ENCODE measurements around the gene CKLF. TPM values are rescaled to one million over a fixed set of nuclear protein-coding genes. Genes with fewer than 3 reads are reported as not detected.
"Not testable (repeated sequence)": the region's sequence is repeated elsewhere in the genome, so short reads cannot be mapped to it uniquely, and the experiment has no call there.

The CKLF gene
- total RNA-seq, 2 donors from 2014 or later = 15.8 to 22.5 TPM

DNA sequence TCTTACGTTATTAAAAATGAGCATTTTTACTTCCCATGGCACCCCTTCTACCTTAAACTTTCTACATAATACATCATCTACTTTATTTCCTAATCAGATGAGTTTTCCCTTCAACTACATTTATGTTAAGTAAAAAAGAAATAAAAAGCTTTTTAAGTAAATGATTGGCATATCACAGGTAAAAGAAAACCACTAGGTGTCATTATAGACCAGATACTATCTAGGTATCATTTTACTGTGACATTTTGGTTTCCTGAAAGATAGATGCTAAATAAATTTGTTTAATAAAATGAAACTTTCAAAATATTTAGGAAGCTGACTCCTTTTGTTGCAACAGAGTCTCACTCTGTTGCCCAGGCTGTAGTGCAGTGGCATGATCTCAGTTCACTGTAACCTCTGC lies 10.0 kb downstream of the CKLF start:
- DNase-seq = no peak
- intact Hi-C loops (cut with DNase I) = no loop called here
- ATAC-seq = no peak

GRCh38 chr16:66562986-66563385 lies 10.6 kb downstream of the CKLF start:
- intact Hi-C loops (cut with DNase I) = no loop called here
- DNase-seq (no peak), ATAC-seq (no peak)

DNA sequence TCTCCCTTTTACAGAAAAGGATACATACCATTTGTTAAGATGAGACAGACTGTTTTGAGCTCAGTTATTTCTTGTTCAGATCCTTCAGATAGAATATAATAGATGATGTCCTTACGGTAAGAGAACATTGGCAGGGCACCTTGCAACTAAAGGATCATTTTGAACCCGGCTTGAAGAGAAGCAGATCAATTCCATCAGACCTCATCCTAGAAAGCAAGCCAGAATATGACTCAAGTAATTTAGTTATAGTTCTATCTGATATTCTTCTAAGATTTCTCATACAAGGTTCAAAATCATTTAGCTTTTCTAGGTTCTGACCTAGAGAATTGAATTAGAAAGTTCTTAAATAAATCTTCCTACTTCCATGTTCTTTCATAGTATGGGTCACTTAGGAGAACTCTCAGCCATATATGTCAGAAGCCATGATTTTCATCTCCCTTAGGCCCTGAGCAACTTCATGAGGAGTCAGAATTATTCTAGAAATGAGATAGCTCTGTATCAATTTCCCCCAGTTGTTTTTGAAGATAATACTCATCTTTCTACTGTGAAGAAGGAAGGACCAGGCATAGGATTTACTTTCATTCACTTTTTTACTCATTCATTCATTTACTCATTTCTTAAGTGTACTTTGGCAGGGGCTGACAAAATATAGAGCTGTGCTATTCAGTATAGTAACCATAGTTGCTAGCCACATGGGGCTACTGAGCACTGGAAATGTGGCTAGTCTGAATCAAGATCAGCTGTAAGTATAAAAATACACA lies 11.4 kb downstream of the CKLF start:
- DNase-seq (no peak), ATAC-seq (no peak)
- intact Hi-C loops (cut with DNase I) = no loop called here

DNA sequence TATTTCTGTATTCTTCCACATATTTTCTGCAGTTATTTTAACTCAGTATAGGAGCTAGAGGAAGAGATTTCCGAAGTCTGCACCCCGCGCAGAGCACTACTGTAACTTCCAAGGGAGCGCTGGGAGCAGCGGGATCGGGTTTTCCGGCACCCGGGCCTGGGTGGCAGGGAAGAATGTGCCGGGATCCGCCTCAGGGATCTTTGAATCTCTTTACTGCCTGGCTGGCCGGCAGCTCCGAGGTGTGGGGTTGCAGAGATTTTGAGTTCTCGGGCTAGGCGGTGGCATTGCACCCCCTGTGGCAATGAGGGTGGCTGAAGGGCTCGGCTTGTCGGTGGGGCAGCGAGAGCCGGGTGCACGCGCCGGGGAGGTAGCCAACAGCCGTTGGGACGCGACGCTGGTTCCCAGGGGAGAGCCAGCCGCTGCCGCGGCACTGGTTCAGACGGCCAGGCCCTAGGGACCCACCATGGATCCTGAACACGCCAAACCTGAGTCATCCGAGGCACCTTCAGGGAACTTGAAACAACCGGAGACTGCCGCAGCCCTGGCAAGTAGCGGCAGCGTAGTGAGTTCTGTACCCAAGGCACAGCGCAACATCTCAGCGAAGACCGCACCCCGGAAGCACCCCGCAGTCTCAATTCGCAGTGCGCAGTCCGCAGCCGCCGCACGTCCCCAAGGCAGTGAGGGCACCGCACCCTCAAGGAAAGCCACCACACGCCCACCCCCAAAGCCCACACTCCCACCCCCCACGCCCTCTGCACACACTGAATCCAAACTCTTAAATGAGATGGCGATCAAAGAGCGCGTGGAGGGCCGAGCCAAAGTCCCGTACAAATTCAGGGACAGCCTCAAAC lies 13.9 kb downstream of the CKLF start, which contains the start of gene CMTM1:
CMTM1 (plus strand) TSS at position 389 of the 851 bp plus-strand sequence; CDS start at position 464, 75 bp downstream.
- intact Hi-C loops (cut with DNase I) = no loop called here
- no peak for ATAC-seq
- DNase-seq = no peak

DNA sequence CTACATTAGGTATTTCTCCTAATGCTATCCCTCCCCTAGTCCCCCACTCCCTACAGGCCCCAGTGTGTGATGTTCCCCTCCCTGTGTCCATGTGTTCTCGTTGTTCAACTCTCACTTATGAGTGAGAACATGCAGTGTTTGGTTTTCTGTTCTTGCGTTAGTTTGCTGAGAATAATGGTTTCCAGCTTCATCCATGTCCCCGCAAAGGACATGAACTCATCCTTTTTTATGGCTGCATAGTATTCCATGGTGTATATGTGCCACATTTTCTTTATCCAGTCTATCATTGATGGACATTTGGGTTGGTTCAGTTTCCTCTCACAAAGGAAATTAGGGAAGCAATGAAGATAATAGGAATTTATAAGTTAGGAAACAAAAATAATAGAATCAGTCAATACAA lies 14.9 kb downstream of the CKLF start:
- intact Hi-C loops (cut with DNase I) = not testable (repeated sequence)

DNA sequence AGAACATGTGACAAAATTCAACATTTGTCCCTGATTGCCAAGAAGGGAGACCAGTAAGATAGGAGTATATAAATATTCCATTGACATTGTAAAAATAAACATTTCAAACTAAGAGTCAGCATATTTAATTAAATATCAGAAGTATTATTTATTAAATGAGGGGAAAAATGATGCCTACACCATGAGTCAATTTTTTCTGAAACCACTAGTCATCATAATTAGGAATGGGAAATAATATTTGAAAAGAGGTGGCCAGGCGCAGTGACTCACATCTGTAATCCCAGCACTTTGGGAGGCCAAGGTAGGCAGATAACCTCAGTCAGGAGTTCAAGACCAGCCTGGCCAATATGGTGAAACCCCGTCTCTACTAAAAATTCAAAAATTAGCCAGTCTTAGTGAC lies 16.0 kb downstream of the CKLF start:
- no peak for ATAC-seq
- no peak for DNase-seq

More for the DNA sequence above, 14.9 kb downstream of the CKLF start:
- DNase-seq, ATAC-seq: not testable (repeated sequence)

GRCh38 chr16:66569131-66569530 lies 16.8 kb downstream of the CKLF start:
- intact Hi-C loops (cut with DNase I) = no loop called here

More for the DNA sequence above, 16.0 kb downstream of the CKLF start:
- intact Hi-C loops (cut with DNase I) = no loop called here

GRCh38 chr16:66569827-66570405 lies 17.5 kb downstream of the CKLF start:
- ATAC-seq (peak in 1 of 2 donors; percentile 71), DNase-seq (no peak)
- intact Hi-C loops (cut with DNase I) = no loop called here

More at GRCh38 chr16:66569131-66569530, 16.8 kb downstream of the CKLF start:
- DNase-seq = no peak
- ATAC-seq = peak in 1 of 2 donors; percentile 43

- DNase-seq (no peak), ATAC-seq (no peak)
- intact Hi-C loops (cut with DNase I) = no loop called here
Measured at GRCh38 chr16:66572356-66572755, 20.0 kb downstream of the CKLF start.

DNA sequence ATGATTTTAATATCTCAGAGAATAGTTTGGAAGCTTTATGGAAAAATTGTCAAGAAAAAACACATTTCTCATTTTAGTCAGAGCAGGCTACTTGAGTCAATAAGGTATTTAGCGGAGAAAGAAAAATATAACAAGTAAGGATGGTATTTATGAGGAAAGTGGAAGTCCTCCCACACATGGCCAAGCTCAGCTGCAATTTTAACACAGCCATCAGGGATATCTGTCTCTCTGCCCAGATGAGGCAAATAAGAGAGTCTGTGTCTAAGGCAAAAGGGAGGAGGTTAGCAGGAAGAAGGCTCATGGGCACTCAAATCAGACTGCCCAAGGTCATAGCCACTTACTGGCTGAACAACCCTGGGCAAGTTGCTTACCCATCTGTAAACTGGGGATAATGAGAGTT lies 21.7 kb downstream of the CKLF start:
- ATAC-seq (no peak), DNase-seq (no peak)
- intact Hi-C loops (cut with DNase I) = no loop called here

- intact Hi-C loops (cut with DNase I) = no loop called here
- DNase-seq (no peak), ATAC-seq (no peak)
Measured at GRCh38 chr16:66574531-66574930, 22.2 kb downstream of the CKLF start.

DNA sequence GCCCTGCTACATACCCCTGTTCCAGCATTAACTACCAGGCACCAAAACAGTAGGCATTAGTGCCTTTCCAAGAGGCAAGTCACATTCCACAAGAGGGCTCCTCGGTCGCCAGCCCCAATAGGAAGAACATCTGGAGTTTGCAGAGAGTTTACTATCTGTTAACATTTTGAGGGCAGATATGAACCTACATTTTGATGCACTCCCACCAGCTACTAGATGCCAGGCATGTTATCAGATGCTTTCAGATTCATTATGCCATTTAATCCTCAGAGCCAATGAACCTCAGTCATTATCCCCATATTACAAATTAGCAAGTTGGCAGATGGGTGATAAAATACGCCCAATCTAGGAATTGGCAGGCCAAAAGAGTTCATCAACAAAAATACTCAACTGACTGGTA lies 22.7 kb downstream of the CKLF start:
- DNase-seq (no peak), ATAC-seq (no peak)
- intact Hi-C loops (cut with DNase I) = no loop called here

DNA sequence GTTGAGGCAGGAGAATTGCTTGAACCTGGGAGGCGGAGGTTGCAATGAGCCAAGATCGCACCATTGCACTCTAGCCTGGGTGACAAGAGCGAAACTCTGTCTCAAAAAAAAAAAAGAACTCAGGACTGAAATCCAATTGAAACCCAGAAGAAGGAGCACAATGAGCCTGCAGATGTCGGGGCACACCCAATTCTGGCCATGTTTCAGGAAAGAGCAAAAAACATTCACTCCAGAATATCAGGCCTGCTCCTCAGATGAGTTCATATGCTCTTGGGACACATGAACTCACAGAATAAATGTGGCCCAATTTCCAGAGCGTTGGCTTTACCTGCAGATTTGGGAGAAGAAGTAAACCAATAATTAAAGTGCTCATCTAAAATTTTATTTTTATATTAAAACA lies 23.9 kb downstream of the CKLF start:
- ATAC-seq (no peak), DNase-seq (no peak)
- intact Hi-C loops (cut with DNase I) = no loop called here

- ATAC-seq (peak; percentile 35 to 51), DNase-seq (no peak)
- intact Hi-C loops (cut with DNase I) = no loop called here
Measured at GRCh38 chr16:66578651-66579531, 26.5 kb downstream of the CKLF start, which contains the start of gene CMTM2. CMTM2 (plus strand) TSS chr16:66579463; CDS start chr16:66579608, 145 bp downstream.

- intact Hi-C loops (cut with DNase I) = no loop called here
- DNase-seq (no peak), ATAC-seq (no peak)
Measured at GRCh38 chr16:66580605-66581209, 28.3 kb downstream of the CKLF start.

GRCh38 chr16:66581246-66581952 lies 29.0 kb downstream of the CKLF start:
- intact Hi-C loops (cut with DNase I) = no loop called here
- DNase-seq (no peak), ATAC-seq (no peak)

- ATAC-seq (peak in 1 of 2 donors; percentile 39), DNase-seq (no peak)
- intact Hi-C loops (cut with DNase I) = no loop called here
Measured at GRCh38 chr16:66585481-66586239, 33.3 kb downstream of the CKLF start.
